Measurements from ENCODE around the gene HSD17B2.

Gene HSD17B2

GRCh38 chr16:82146556-82146955, 111.5 kb downstream of the HSD17B2 start:
- TF ChIP-seq, protein P1, sequence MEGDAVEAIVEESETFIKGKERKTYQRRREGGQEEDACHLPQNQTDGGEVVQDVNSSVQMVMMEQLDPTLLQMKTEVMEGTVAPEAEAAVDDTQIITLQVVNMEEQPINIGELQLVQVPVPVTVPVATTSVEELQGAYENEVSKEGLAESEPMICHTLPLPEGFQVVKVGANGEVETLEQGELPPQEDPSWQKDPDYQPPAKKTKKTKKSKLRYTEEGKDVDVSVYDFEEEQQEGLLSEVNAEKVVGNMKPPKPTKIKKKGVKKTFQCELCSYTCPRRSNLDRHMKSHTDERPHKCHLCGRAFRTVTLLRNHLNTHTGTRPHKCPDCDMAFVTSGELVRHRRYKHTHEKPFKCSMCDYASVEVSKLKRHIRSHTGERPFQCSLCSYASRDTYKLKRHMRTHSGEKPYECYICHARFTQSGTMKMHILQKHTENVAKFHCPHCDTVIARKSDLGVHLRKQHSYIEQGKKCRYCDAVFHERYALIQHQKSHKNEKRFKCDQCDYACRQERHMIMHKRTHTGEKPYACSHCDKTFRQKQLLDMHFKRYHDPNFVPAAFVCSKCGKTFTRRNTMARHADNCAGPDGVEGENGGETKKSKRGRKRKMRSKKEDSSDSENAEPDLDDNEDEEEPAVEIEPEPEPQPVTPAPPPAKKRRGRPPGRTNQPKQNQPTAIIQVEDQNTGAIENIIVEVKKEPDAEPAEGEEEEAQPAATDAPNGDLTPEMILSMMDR (conservative IDR thresholded peaks at IDR 0.05; ENCODE audit: low read depth, low read length), result no peak
- H3K4me3 ChIP-seq (ENCODE audit: low read length), result no peak overlapping the region
- DNase-seq (ENCODE audit: low read depth), result no peak

GRCh38 chr16:82146957-82147356, 111.9 kb downstream of the HSD17B2 start:
- DNase-seq (ENCODE audit: low read depth), result no peak
- no peak overlapping the region for H3K4me3 ChIP-seq (ENCODE audit: low read length)
- TF ChIP-seq, protein P1 (conservative IDR thresholded peaks at IDR 0.05; ENCODE audit: low read depth, low read length), result no peak

DNA sequence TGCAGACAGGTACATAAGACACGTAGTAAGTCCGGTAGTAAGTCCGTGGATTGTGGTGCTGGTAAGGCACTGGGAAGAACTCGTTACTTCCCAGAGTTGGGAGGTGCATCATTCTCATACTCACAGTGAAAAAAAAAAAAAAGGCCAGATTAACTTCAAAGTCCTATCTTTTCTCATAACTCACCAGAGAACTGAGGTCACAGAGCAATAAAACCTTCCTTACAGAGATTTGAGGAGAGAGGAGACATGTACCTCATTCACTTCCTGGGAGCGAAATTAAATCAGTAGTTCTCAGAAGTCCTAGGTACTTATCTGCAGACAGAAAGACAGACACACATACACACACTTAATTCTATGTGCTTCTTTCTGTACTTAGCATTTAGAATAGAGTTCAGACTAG, 112.5 kb downstream of the HSD17B2 start:
- TF ChIP-seq, protein P1 (conservative IDR thresholded peaks at IDR 0.05; ENCODE audit: low read depth, low read length), result no peak
- DNase-seq (ENCODE audit: low read depth), result no peak
- no peak overlapping the region for H3K4me3 ChIP-seq (ENCODE audit: low read length)

Data from retinal pigment epithelial cell (primary cell).